H1 (cell line): ENCODE results near the gene ODF4. TPM values are rescaled to one million over a fixed set of nuclear protein-coding genes. Genes with fewer than 3 reads are reported as not detected.

Experiments used
- BCL11A ChIP-seq, 2 experiments: IDR thresholded peaks; one replicate each; pipeline ENCODE4 v1.6.1; 2011; ENCODE audit warnings: low read depth in 2 of 2, low read length in 2 of 2, mild to moderate bottlenecking in 2 of 2
- CHD7 ChIP-seq: fragments of 300-600 bp; sonication (generic); IDR thresholded peaks from 2 replicates; pipeline ENCODE4 v1.7.1; 2012; ENCODE audit warnings: low read length, moderate library complexity, mild to moderate bottlenecking, inconsistent platforms; ENCODE audit not compliant: insufficient replicate concordance
- EP300 ChIP-seq, 2 experiments: IDR thresholded peaks; 1 replicate in 1 of 2; 2 replicates in 1 of 2; pipeline ENCODE4 v1.6.1; 2011 to 2012; ENCODE audit warnings: low read depth in 2 of 2, low read length in 2 of 2, mild to moderate bottlenecking in 2 of 2, borderline replicate concordance in 1 of 2, inconsistent platforms in 1 of 2, moderate library complexity in 1 of 2
- EZH2 ChIP-seq: fragments of 200-600 bp; sonication (generic); IDR thresholded peaks from 2 replicates; pipeline ENCODE4 v1.7.1; 2012; ENCODE audit warnings: low read depth, mild to moderate bottlenecking, moderate library complexity, low read length, inconsistent platforms; ENCODE audit not compliant: severe bottlenecking
- NANOG ChIP-seq: IDR thresholded peaks from 2 replicates; pipeline ENCODE4 v1.6.1; 2011; ENCODE audit warnings: low read length, low read depth, mild to moderate bottlenecking, inconsistent platforms; ENCODE audit not compliant: insufficient read depth, poor library complexity, severe bottlenecking
- POLR2A ChIP-seq, 2 experiments: IDR thresholded peaks; 1 replicate in 1 of 2; 2 replicates in 1 of 2; pipeline ENCODE4 v1.6.1; 2011; ENCODE audit warnings: low read depth in 2 of 2, low read length in 2 of 2, mild to moderate bottlenecking in 2 of 2; ENCODE audit errors: control extremely low read depth in 1 of 2
- SP4 ChIP-seq: IDR thresholded peaks from 2 replicates; pipeline ENCODE4 v1.6.1; 2012; ENCODE audit warnings: low read length, inconsistent platforms
- TAF7 ChIP-seq: optimal IDR thresholded peaks from 2 replicates; pipeline ENCODE3; 2011; ENCODE audit warnings: low read depth, mild to moderate bottlenecking, inconsistent platforms, low read length, moderate library complexity, borderline replicate concordance
- polyA plus RNA-seq, 7 experiments: library from polyadenylated mRNA; depleted of rRNA in 3 of 7; stranded (reverse) in 5 of 7; unstranded in 2 of 7; fragments of >200 nt in 5 of 7; fragments of 200-250 nt in 2 of 7; gene quantifications; 1 replicate in 5 of 7; 2 replicates in 1 of 7; 4 replicates in 1 of 7; pipeline versions ENCODE4 v1.2.1 to v1.2.3, GENCODE V29; 2011 to 2013; ENCODE audit warnings: missing spikeins in 2 of 7, mixed read lengths in 2 of 7
- total RNA-seq: library from RNA; stranded (reverse); fragmentation: NEBNext Ultra II Directional; extraction: Animal tissue kit (Norgen Biotek cat#: 25700); gene quantifications from 2 replicates; pipeline ENCODE4 v1.2.1, GENCODE V29; 2021
- TF ChIP-seq, protein P1 (sequence below): IDR thresholded peaks from 2 replicates; pipeline ENCODE4 v1.6.1; 2012; ENCODE audit warnings: inconsistent platforms

The ODF4 gene
- total and polyA plus RNA-seq, 2 of the 8 experiments (the other 6 are each of a cell fraction or from before 2014, with no cell fraction given) = not detected

DNA sequence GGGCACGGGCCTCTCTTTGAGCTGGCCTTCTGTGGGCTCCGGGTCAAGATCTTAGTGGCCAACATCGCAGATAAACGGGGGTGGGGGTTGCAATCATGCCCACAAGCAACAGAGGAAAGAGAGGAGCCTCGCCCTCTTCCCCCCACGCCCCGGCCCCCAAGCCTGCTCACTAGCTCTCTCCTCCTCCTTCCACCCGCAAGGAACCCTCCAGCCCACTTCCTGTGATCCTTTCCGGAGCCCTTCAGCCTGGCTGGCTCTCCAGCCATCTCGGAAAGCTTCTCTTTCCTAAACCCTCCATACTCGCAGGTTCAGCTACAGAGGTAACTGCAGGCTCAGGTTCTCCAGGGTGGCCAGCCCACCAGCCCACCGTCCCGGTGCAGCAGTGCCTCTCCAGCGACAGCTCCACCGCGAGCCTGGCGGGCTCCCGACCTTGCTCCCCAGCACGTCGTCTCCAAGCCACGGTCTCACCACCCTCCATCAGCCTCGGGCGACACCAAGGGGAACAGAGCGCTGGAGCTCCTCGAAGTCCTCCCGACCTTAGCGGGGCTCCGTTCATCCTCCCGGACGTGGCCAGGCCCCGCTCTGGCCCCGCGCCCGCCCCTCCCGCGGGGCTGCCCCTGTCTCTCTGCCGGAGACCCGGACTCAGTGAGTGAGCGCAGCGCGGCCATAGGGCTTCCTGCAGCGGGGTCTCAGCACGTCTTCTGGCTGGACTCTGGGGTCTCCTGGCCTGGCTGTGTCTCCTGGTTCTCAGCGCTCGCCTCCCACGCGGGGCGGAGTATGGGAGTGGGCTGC lies 12.9 kb upstream of the ODF4 start (continued):
- TF ChIP-seq CHD7 (no peak), BCL11A (IDR thresholded peaks at IDR 0.05; ENCODE audit: low read depth in 2 of 2, low read length in 2 of 2) (no peak), EZH2 (peak; percentile 58), TAF7 (peak; percentile 24), POLR2A (IDR thresholded peaks at IDR 0.05; ENCODE audit: control extremely low read depth in 1 of 2, low read depth in 2 of 2, low read length in 2 of 2) (0 out of 3 replicates have a peak, but pooled peaks of 1 of the 2 experiments have one; percentile 33), NANOG (no peak), SP4 (no peak), EP300 (IDR thresholded peaks at IDR 0.05; ENCODE audit: borderline replicate concordance in 1 of 2, low read depth in 2 of 2, low read length in 2 of 2) (no peak)
- TF ChIP-seq, protein P1, sequence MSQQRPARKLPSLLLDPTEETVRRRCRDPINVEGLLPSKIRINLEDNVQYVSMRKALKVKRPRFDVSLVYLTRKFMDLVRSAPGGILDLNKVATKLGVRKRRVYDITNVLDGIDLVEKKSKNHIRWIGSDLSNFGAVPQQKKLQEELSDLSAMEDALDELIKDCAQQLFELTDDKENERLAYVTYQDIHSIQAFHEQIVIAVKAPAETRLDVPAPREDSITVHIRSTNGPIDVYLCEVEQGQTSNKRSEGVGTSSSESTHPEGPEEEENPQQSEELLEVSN = peak; percentile 21; the same call in 1 of the 2 replicates
